ENCODE measurements around the gene KRT71. TPM values are rescaled to one million over a fixed set of nuclear protein-coding genes. Genes with fewer than 3 reads are reported as not detected.

The KRT71 gene
- total RNA-seq, 4 donors from 2014 or later = 0.32 to 61.7 (median 1.6) TPM; not detected in 1

GRCh38 chr12:52515927-52516831 is 36.8 kb downstream of the KRT71 start:
- intact Hi-C loops (cut with DNase I; ENCODE audit: low total_unique reads) = no loop called here
- 54 to 55% methylated on average over 15 of the region's 15 CpGs for WGBS, 2 donors
- DNase-seq (ENCODE audit: low spot score in 2 of 2) = peak; percentile 13 to 68
- no peak for TF ChIP-seq CTCF (IDR thresholded peaks at IDR 0.05)
- TF ChIP-seq POLR2A (IDR thresholded peaks at IDR 0.05) = no peak
- H3K4me3 ChIP-seq (ENCODE audit: low read depth, poor library complexity, severe bottlenecking) = peak overlapping the region; percentile 24

- intact Hi-C loops (cut with DNase I; ENCODE audit: low total_unique reads) = no loop called here
- no peak for TF ChIP-seq CTCF (IDR thresholded peaks at IDR 0.05)
- no peak for TF ChIP-seq POLR2A (IDR thresholded peaks at IDR 0.05)
- peak in 1 of 2 donors; percentile 12 for DNase-seq (ENCODE audit: low spot score in 2 of 2)
- no peak overlapping the region for H3K4me3 ChIP-seq (ENCODE audit: low read depth, poor library complexity, severe bottlenecking)
- WGBS, 2 donors = 53 to 71% methylated on average over 1 of the region's 1 CpG
Measured at GRCh38 chr12:52515319-52515646, 37.7 kb downstream of the KRT71 start.

- H3K4me3 ChIP-seq (ENCODE audit: low read depth, poor library complexity, severe bottlenecking) = no peak overlapping the region
- peak in 1 of 2 donors; percentile 17 for DNase-seq (ENCODE audit: low spot score in 2 of 2)
- TF ChIP-seq POLR2A (IDR thresholded peaks at IDR 0.05) (no peak), CTCF (IDR thresholded peaks at IDR 0.05) (no peak)
- intact Hi-C loops (cut with DNase I; ENCODE audit: low total_unique reads) = no loop called here
- 46 to 59% methylated on average over 14 of the region's 14 CpGs for WGBS, 2 donors
Measured at GRCh38 chr12:52514471-52515318, 38.2 kb downstream of the KRT71 start.

GRCh38 chr12:52513736-52514135 is 39.2 kb downstream of the KRT71 start:
- WGBS, 2 donors = 55 to 62% methylated on average over 6 of the region's 6 CpGs
- peak in 1 of 2 donors; percentile 20 for DNase-seq (ENCODE audit: low spot score in 2 of 2)
- TF ChIP-seq CTCF (IDR thresholded peaks at IDR 0.05) (no peak), POLR2A (IDR thresholded peaks at IDR 0.05) (no peak)
- H3K4me3 ChIP-seq (ENCODE audit: low read depth, poor library complexity, severe bottlenecking) = no peak overlapping the region
- intact Hi-C loops (cut with DNase I; ENCODE audit: low total_unique reads) = no loop called here

- intact Hi-C loops (cut with DNase I; ENCODE audit: low total_unique reads) = no loop called here
- DNase-seq (ENCODE audit: low spot score in 2 of 2) = peak in 1 of 2 donors; percentile 13
- H3K4me3 ChIP-seq (ENCODE audit: low read depth, poor library complexity, severe bottlenecking) = no peak overlapping the region
- WGBS, 2 donors = 77 to 82% methylated on average over 5 of the region's 5 CpGs
- no peak for TF ChIP-seq CTCF (IDR thresholded peaks at IDR 0.05)
Measured at GRCh38 chr12:52508211-52508610, 44.7 kb downstream of the KRT71 start.
